H9 (cell line): Measurements from ENCODE around the gene CCL13. TPM values are rescaled to one million over a fixed set of nuclear protein-coding genes. Genes with fewer than 3 reads are reported as not detected.

Experiments
- DNase-seq: peaks from one replicate; pipeline ENCODE4 v3.0.0-alpha.2; 2017
- H2AFZ ChIP-seq: one replicate; pipeline ENCODE4 v1.6.1; 2013; ENCODE audit warnings: mild to moderate bottlenecking, low read length, control low read depth, moderate library complexity
- H2AK5ac ChIP-seq: 2 replicates; pipeline ENCODE4 v1.6.1; 2013; ENCODE audit warnings: low read length, control low read depth, mixed read lengths; ENCODE audit not compliant: insufficient read length
- H2BK120ac ChIP-seq: one replicate; pipeline ENCODE4 v1.6.1; 2013; ENCODE audit warnings: low read depth, mild to moderate bottlenecking, low read length, control low read depth, inconsistent platforms; ENCODE audit not compliant: poor library complexity, severe bottlenecking
- H2BK12ac ChIP-seq: 2 replicates; pipeline ENCODE4 v1.6.1; 2013; ENCODE audit warnings: low read length, control low read depth, mixed read lengths, low read depth; ENCODE audit not compliant: insufficient read length
- H2BK15ac ChIP-seq: 2 replicates; pipeline ENCODE4 v1.6.1; 2013; ENCODE audit warnings: low read depth, low read length, control low read depth
- H2BK20ac ChIP-seq: one replicate; pipeline ENCODE4 v1.6.1; 2013; ENCODE audit warnings: low read depth, mild to moderate bottlenecking, low read length, control low read depth, inconsistent platforms; ENCODE audit not compliant: poor library complexity, severe bottlenecking
- H2BK5ac ChIP-seq: 2 replicates; pipeline ENCODE4 v1.6.1; 2013; ENCODE audit warnings: low read length, control low read depth, mixed read lengths; ENCODE audit not compliant: insufficient read length
- H3K14ac ChIP-seq: 2 replicates; pipeline ENCODE4 v1.6.1; 2013; ENCODE audit warnings: low read length, control low read depth; ENCODE audit not compliant: insufficient read depth
- H3K18ac ChIP-seq: 2 replicates; pipeline ENCODE4 v1.6.1; 2013; ENCODE audit warnings: low read depth, mild to moderate bottlenecking, mixed read lengths, low read length, control low read depth; ENCODE audit not compliant: insufficient read length
- H3K23ac ChIP-seq: 2 replicates; pipeline ENCODE4 v1.6.1; 2013; ENCODE audit warnings: low read length, control low read depth, mixed read lengths, low read depth; ENCODE audit not compliant: insufficient read length
- H3K23me2 ChIP-seq: 2 replicates; pipeline ENCODE4 v1.6.1; 2013; ENCODE audit warnings: low read depth, mild to moderate bottlenecking, mixed read lengths, low read length, control low read depth; ENCODE audit not compliant: insufficient read length, poor library complexity, severe bottlenecking
- H3K27ac ChIP-seq: 2 replicates; pipeline ENCODE4 v1.5.1; 2013; ENCODE audit warnings: low read length, control low read depth, mixed read lengths, low read depth; ENCODE audit not compliant: insufficient read length
- H3K27me3 ChIP-seq: 2 replicates; pipeline ENCODE4 v1.6.1; 2013; ENCODE audit warnings: low read length, control low read depth, inconsistent platforms; ENCODE audit not compliant: insufficient read depth
- H3K4ac ChIP-seq: 2 replicates; pipeline ENCODE4 v1.6.1; 2013; ENCODE audit warnings: low read depth, mild to moderate bottlenecking, control low read depth, inconsistent platforms, low read length, moderate library complexity
- H3K4me1 ChIP-seq: 2 replicates; pipeline ENCODE4 v1.6.1; 2013; ENCODE audit warnings: low read length, control low read depth, inconsistent platforms; ENCODE audit not compliant: insufficient read depth
- H3K4me2 ChIP-seq: 2 replicates; pipeline ENCODE4 v1.6.1; 2013; ENCODE audit warnings: low read length, control low read depth, mixed read lengths; ENCODE audit not compliant: insufficient read length, insufficient read depth
- H3K56ac ChIP-seq: 2 replicates; pipeline ENCODE4 v1.6.1; 2013; ENCODE audit warnings: low read depth, mild to moderate bottlenecking, mixed read lengths, low read length, control low read depth; ENCODE audit not compliant: insufficient read length
- H3K79me1 ChIP-seq: 2 replicates; pipeline ENCODE4 v1.6.1; 2013; ENCODE audit warnings: low read depth, mild to moderate bottlenecking, moderate library complexity, low read length, control low read depth, inconsistent platforms; ENCODE audit not compliant: insufficient read depth, poor library complexity, severe bottlenecking
- H3K79me2 ChIP-seq: 2 replicates; pipeline ENCODE4 v1.6.1; 2013; ENCODE audit warnings: low read length, control low read depth, inconsistent platforms; ENCODE audit not compliant: insufficient read depth
- H3K9ac ChIP-seq: 2 replicates; pipeline ENCODE4 v1.6.1; 2013; ENCODE audit warnings: low read length, control low read depth, mixed read lengths; ENCODE audit not compliant: insufficient read length; ENCODE audit errors: extremely low read depth
- H3K9me3 ChIP-seq: one replicate; pipeline ENCODE4 v1.6.1; 2013; ENCODE audit warnings: low read depth, low read length, inconsistent platforms; ENCODE audit not compliant: control insufficient read depth
- H3T11ph ChIP-seq: one replicate; pipeline ENCODE4 v1.6.1; 2013; ENCODE audit warnings: mild to moderate bottlenecking, low read length, control low read depth, inconsistent platforms
- H4K20me1 ChIP-seq: one replicate; pipeline ENCODE4 v1.6.1; 2013; ENCODE audit not compliant: control insufficient read depth, insufficient read length, insufficient read depth
- H4K5ac ChIP-seq: 2 replicates; pipeline ENCODE4 v1.6.1; 2013; ENCODE audit warnings: low read depth, mild to moderate bottlenecking, mixed read lengths, low read length, control low read depth; ENCODE audit not compliant: insufficient read length
- H4K8ac ChIP-seq: replicated peaks from 2 replicates; pipeline ENCODE4 v1.6.1; 2013; ENCODE audit warnings: low read length, control low read depth, mixed read lengths, low read depth; ENCODE audit not compliant: insufficient read length
- H4K91ac ChIP-seq: 2 replicates; pipeline ENCODE4 v1.6.1; 2013; ENCODE audit warnings: low read depth, mild to moderate bottlenecking, moderate library complexity, mixed read lengths, low read length, control low read depth; ENCODE audit not compliant: insufficient read length
- H3K27ac Mint-ChIP-seq, 3 experiments: 2 replicates in 2 of 3; 3 replicates in 1 of 3; pipeline ENCODE4 v1.8.0; 2020 to 2021; ENCODE audit warnings: mixed read lengths in 3 of 3, mild to moderate bottlenecking in 1 of 3, moderate library complexity in 1 of 3
- H3K27me3 Mint-ChIP-seq: 2 replicates; pipeline ENCODE4 v1.8.0; 2021; ENCODE audit warnings: low read depth, mild to moderate bottlenecking, moderate library complexity, mixed read lengths
- H3K36me3 Mint-ChIP-seq, 3 experiments: 2 replicates in 2 of 3; 3 replicates in 1 of 3; pipeline ENCODE4 v1.8.0; 2020 to 2021; ENCODE audit warnings: low read depth in 3 of 3, mixed read lengths in 3 of 3; ENCODE audit not compliant: insufficient read depth in 1 of 3
- H3K4me1 Mint-ChIP-seq, 2 experiments: 2 replicates each; pipeline ENCODE4 v1.8.0; 2020; ENCODE audit warnings: mixed read lengths in 2 of 2
- H3K4me3 Mint-ChIP-seq, 2 experiments: 2 replicates in 1 of 2; 3 replicates in 1 of 2; pipeline ENCODE4 v1.8.0; 2020 to 2021; ENCODE audit warnings: mild to moderate bottlenecking in 2 of 2, mixed read lengths in 2 of 2, moderate library complexity in 1 of 2
- H3K9me3 Mint-ChIP-seq, 2 experiments: 2 replicates in 1 of 2; 3 replicates in 1 of 2; pipeline ENCODE4 v1.8.0; 2020; ENCODE audit warnings: mild to moderate bottlenecking in 2 of 2, mixed read lengths in 2 of 2, moderate library complexity in 1 of 2
- WGBS: extraction: QIAGEN DNeasy Blood & Tissue Kit; methylation state at CpG from one replicate; pipeline ENCODE4 v1.1.7; 2013; ENCODE audit warnings: missing lambda C conversion rate, low lambda C conversion rate, mixed read lengths; ENCODE audit not compliant: insufficient read length; ENCODE audit errors: extremely low coverage; 5-methylcytosine and 5-hydroxymethylcytosine counted together
- total RNA-seq: library from RNA; stranded (reverse); gene quantifications from 2 replicates; pipeline ENCODE4 v1.2.1, GENCODE V29; 2021
- TF ChIP-seq, protein P1 (sequence below): fragments of 200-600 bp; sonication (generic); conservative IDR thresholded peaks from 3 replicates; pipeline ENCODE4 v1.8.0; 2021; ENCODE audit warnings: antibody characterized with exemption, mild to moderate bottlenecking

The CCL13 gene
- total RNA-seq, 1 experiment from 2014 or later = not detected

DNA sequence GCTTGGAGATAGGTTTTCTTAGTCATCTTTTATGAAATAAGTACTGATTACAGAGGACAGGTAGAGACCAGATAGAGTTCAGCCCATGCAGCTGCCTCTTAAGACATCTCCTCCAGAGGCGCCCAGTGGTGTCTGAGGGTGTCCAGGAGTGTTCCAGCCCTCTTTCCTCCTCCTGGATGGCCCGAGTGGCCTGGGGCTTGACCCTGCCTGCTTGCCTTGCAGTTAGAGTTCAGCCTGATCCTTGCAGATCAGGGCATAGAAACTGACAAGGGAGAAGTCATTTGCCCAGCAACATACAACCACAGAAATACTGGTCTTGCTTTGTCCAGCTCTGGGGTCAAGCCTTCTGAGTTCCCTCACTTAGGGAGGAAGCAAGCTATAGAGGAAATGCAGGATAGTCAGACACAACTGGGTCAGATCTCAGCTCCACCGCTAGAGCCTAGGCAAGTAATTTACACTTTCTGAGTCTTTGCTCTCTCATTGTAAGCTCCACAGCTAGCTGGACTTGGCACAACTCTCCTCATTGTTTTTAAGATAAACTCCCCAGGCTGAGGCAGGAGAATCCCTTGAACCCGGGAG is 10.3 kb downstream of the CCL13 start:
- H2BK15ac ChIP-seq = no peak overlapping the region
- H3K4me2 ChIP-seq = no peak overlapping the region
- Mint-ChIP-seq H3K27me3 (peaks cover 21% of the 10 kb centered on the region), H3K4me3 (no peak overlapping the region), H3K27ac (no peak overlapping the region), H3K9me3 (no peaks in the 10 kb centered on the region), H3K4me1 (peaks cover 10 to 21% of the 10 kb centered on the region in 2 experiments; a peak in 3 of 4 replicates), H3K36me3 (no peaks in the 10 kb centered on the region)
- no peaks in the 10 kb centered on the region for H3K9me3 ChIP-seq
- H2BK5ac ChIP-seq = no peak overlapping the region
- H3K79me2 ChIP-seq = no peaks in the 10 kb centered on the region
- no peaks in the 10 kb centered on the region for H3K79me1 ChIP-seq
- no peaks in the 10 kb centered on the region for H3K27me3 ChIP-seq
- H3T11ph ChIP-seq = no peak overlapping the region
- no peak overlapping the region for H3K4ac ChIP-seq
- H3K4me1 ChIP-seq = no peaks in the 10 kb centered on the region
- TF ChIP-seq, protein P1, sequence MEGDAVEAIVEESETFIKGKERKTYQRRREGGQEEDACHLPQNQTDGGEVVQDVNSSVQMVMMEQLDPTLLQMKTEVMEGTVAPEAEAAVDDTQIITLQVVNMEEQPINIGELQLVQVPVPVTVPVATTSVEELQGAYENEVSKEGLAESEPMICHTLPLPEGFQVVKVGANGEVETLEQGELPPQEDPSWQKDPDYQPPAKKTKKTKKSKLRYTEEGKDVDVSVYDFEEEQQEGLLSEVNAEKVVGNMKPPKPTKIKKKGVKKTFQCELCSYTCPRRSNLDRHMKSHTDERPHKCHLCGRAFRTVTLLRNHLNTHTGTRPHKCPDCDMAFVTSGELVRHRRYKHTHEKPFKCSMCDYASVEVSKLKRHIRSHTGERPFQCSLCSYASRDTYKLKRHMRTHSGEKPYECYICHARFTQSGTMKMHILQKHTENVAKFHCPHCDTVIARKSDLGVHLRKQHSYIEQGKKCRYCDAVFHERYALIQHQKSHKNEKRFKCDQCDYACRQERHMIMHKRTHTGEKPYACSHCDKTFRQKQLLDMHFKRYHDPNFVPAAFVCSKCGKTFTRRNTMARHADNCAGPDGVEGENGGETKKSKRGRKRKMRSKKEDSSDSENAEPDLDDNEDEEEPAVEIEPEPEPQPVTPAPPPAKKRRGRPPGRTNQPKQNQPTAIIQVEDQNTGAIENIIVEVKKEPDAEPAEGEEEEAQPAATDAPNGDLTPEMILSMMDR = no peak
- H3K56ac ChIP-seq = no peak overlapping the region
- H2BK12ac ChIP-seq = no peak overlapping the region
- H4K20me1 ChIP-seq = no peaks in the 10 kb centered on the region
- no peaks in the 10 kb centered on the region for H3K23me2 ChIP-seq
- WGBS = no CpG with 5 or more reads among the region's 4 CpGs
- H2BK20ac ChIP-seq = no peak overlapping the region
- H3K23ac ChIP-seq = no peak overlapping the region
- H3K14ac ChIP-seq = no peak overlapping the region; the same call in 1 of the 2 replicates
- H3K18ac ChIP-seq = no peak overlapping the region
- DNase-seq = peak; percentile 20
- no peak overlapping the region for H4K91ac ChIP-seq
- no peak overlapping the region for H4K5ac ChIP-seq
- no peak overlapping the region for H4K8ac ChIP-seq
- H2BK120ac ChIP-seq = no peak overlapping the region
- no peak overlapping the region for H3K27ac ChIP-seq
- no peak overlapping the region for H3K9ac ChIP-seq
- H2AFZ ChIP-seq = no peak overlapping the region
- H2AK5ac ChIP-seq = no peak overlapping the region
